T-helper 2 cell (primary cell): ENCODE measurements around the gene RCOR3.

Experiments used
- DNase-seq, 5 experiments: peaks; one replicate each; pipeline versions ENCODE4 v3.0.0 to v3.0.0-alpha.2; 2012 to 2022

The RCOR3 gene

GRCh38 chr1:211341999-211342398 lies 82.8 kb downstream of the RCOR3 start:
- DNase-seq: no peak

- no peak for DNase-seq
Measured at GRCh38 chr1:211343607-211344006, 84.4 kb downstream of the RCOR3 start.

- DNase-seq: no peak
Measured at GRCh38 chr1:211344152-211344618, 85.0 kb downstream of the RCOR3 start.

- no peak for DNase-seq
Measured at GRCh38 chr1:211345719-211346118, 86.6 kb downstream of the RCOR3 start.

GRCh38 chr1:211347077-211347844 lies 88.1 kb downstream of the RCOR3 start:
- DNase-seq: no peak

GRCh38 chr1:211348547-211348946 lies 89.4 kb downstream of the RCOR3 start:
- DNase-seq: no peak

- no peak for DNase-seq
Measured at GRCh38 chr1:211349741-211350140, 90.6 kb downstream of the RCOR3 start.

- peak in 1 of 5 experiments; percentile 13 for DNase-seq
Measured at GRCh38 chr1:211352055-211352454, 92.9 kb downstream of the RCOR3 start.

- no peak for DNase-seq
Measured at GRCh38 chr1:211352465-211352864, 93.3 kb downstream of the RCOR3 start.

GRCh38 chr1:211352985-211353515 lies 93.9 kb downstream of the RCOR3 start:
- DNase-seq: peak in 4 of 5 experiments; percentile 42 to 91 (median 48)

GRCh38 chr1:211353562-211354212 lies 94.5 kb downstream of the RCOR3 start:
- peak in 1 of 5 experiments; percentile 17 for DNase-seq

GRCh38 chr1:211355873-211356272 lies 96.7 kb downstream of the RCOR3 start:
- no peak for DNase-seq

GRCh38 chr1:211356723-211357407 lies 97.7 kb downstream of the RCOR3 start:
- DNase-seq: no peak

GRCh38 chr1:211358685-211359084 lies 99.5 kb downstream of the RCOR3 start:
- no peak for DNase-seq

GRCh38 chr1:211359876-211360275 lies 100.7 kb downstream of the RCOR3 start:
- no peak for DNase-seq

- no peak for DNase-seq
Measured at GRCh38 chr1:211361202-211361601, 102.0 kb downstream of the RCOR3 start.
